ENCODE measurements around the gene NDRG2. TPM values are rescaled to one million over a fixed set of nuclear protein-coding genes. Genes with fewer than 3 reads are reported as not detected.

The NDRG2 gene
- total and polyA plus RNA-seq, 7 experiments from 2014 or later, result 5.9 to 39.9 (median 35.1) TPM

DNA sequence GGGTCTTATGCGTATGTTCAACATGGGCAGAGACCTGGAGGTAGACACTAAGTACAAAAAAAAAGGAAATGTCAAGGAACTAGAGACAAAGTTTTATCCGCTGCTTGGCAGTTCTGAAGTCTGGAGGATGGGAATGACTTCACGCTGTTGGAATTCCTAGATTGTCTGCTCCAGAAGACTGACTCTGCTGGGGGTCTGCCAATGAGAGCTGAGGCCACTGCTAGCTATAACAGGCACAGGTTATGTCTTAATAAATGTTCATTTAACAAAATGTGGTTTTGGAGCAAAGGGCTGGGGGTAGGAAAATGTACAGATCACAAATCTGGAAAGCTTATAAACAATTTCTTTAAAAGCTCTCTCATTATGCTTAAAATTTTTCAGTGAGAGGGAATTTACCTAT is 38.6 kb upstream of the NDRG2 start:
- Histone ChIP-seq H3K36me3 (ENCODE audit: control insufficient read depth in 2 of 3, insufficient read depth in 3 of 3, low read length in 3 of 3) (no peaks in the 10 kb centered on the region), H3K4me3 (ENCODE audit: low read length) (no peak overlapping the region), H3K4me1 (ENCODE audit: control insufficient read depth in 2 of 2, insufficient read depth in 2 of 2, low read length in 2 of 2) (peaks cover 0 to 2% of the 10 kb centered on the region in 2 donors), H3K9me3 (ENCODE audit: control insufficient read depth in 2 of 3, low read length in 3 of 3) (no peaks in the 10 kb centered on the region), H3K27ac (ENCODE audit: low read depth, low read length) (no peak overlapping the region), H3K27me3 (ENCODE audit: control insufficient read depth in 2 of 2, insufficient read depth in 2 of 2, low read length in 2 of 2) (peaks cover 6% of the 10 kb centered on the region in 2 donors)
- H3K36me3 Mint-ChIP-seq, result no peaks in the 10 kb centered on the region
- intact Hi-C loops (cut with micrococcal nuclease), result no loop called here
- H3K27ac Mint-ChIP-seq, result no peak overlapping the region
- H3K4me1 Mint-ChIP-seq, result peaks cover 2 to 3% (median 3%) of the 10 kb centered on the region in 7 donors
- H3K4me3 Mint-ChIP-seq, result no peak overlapping the region
- H3K9me3 Mint-ChIP-seq, result no peaks in the 10 kb centered on the region
- POLR2A ChIA-PET, result interaction anchor here (0.7 kb wide), 1 partner anchor 9 kb away, joined by 5 read pairs; no protein-coding TSS in a partner anchor
- no peak for ATAC-seq
- peaks cover 58 to 65% (median 63%) of the 10 kb centered on the region in 5 donors for H3K27me3 Mint-ChIP-seq
- no peak for DNase-seq
- CTCF ChIA-PET, result interaction anchor here (0.6 to 0.9 kb wide), 3 partner anchors 28 to 366 kb away, joined by 3 to 4 read pairs (median 3); no protein-coding TSS in a partner anchor

- H3K27ac ChIP-seq (ENCODE audit: low read depth, low read length), result no peak overlapping the region
- ATAC-seq (no peak), DNase-seq (no peak)
- ChIA-PET CTCF (interaction anchor here (1.0 kb wide), 1 partner anchor 46 kb away, joined by 3 read pairs; no protein-coding TSS in a partner anchor), POLR2A (interaction anchor here (1.0 kb wide), 1 partner anchor 9 kb away, joined by 3 read pairs; the partner anchor contains the start of gene ARHGEF40)
- H3K36me3 Mint-ChIP-seq, result no peaks in the 10 kb centered on the region
- H3K36me3 ChIP-seq (ENCODE audit: control insufficient read depth in 2 of 3, insufficient read depth in 3 of 3, low read length in 3 of 3), result no peaks in the 10 kb centered on the region
- no peaks in the 10 kb centered on the region for H3K4me1 Mint-ChIP-seq
- H3K4me3 ChIP-seq (ENCODE audit: low read length), result no peak overlapping the region
- H3K27ac Mint-ChIP-seq, result no peak overlapping the region
- intact Hi-C loops (cut with micrococcal nuclease), result no loop called here
- H3K4me3 Mint-ChIP-seq, result no peak overlapping the region
- H3K9me3 Mint-ChIP-seq, result no peaks in the 10 kb centered on the region
- peaks cover 0 to 3% of the 10 kb centered on the region in 2 donors for H3K27me3 ChIP-seq (ENCODE audit: control insufficient read depth in 2 of 2, insufficient read depth in 2 of 2, low read length in 2 of 2)
- no peaks in the 10 kb centered on the region for H3K9me3 ChIP-seq (ENCODE audit: control insufficient read depth in 2 of 3, low read length in 3 of 3)
- peaks cover 39 to 48% (median 45%) of the 10 kb centered on the region in 5 donors for H3K27me3 Mint-ChIP-seq
- no peaks in the 10 kb centered on the region for H3K4me1 ChIP-seq (ENCODE audit: control insufficient read depth in 2 of 2, insufficient read depth in 2 of 2, low read length in 2 of 2)
Measured at GRCh38 chr14:21061347-21061668, 36.4 kb upstream of the NDRG2 start.

- CTCF ChIA-PET, result no interaction called here
- Histone ChIP-seq H3K27me3 (ENCODE audit: control insufficient read depth in 2 of 2, insufficient read depth in 2 of 2, low read length in 2 of 2) (peaks cover 0 to 3% of the 10 kb centered on the region in 2 donors), H3K27ac (ENCODE audit: low read depth, low read length) (no peak overlapping the region), H3K9me3 (ENCODE audit: control insufficient read depth in 2 of 3, low read length in 3 of 3) (no peaks in the 10 kb centered on the region), H3K36me3 (ENCODE audit: control insufficient read depth in 2 of 3, insufficient read depth in 3 of 3, low read length in 3 of 3) (no peaks in the 10 kb centered on the region), H3K4me1 (ENCODE audit: control insufficient read depth in 2 of 2, insufficient read depth in 2 of 2, low read length in 2 of 2) (no peaks in the 10 kb centered on the region), H3K4me3 (ENCODE audit: low read length) (no peak overlapping the region)
- Mint-ChIP-seq H3K27me3 (peaks cover 34 to 43% (median 39%) of the 10 kb centered on the region in 5 donors), H3K4me1 (no peaks in the 10 kb centered on the region), H3K9me3 (no peaks in the 10 kb centered on the region), H3K36me3 (no peaks in the 10 kb centered on the region), H3K27ac (no peak overlapping the region), H3K4me3 (no peak overlapping the region)
- POLR2A ChIA-PET, result no interaction called here
- DNase-seq (no peak), ATAC-seq (no peak)
- intact Hi-C loops (cut with micrococcal nuclease), result no loop called here
Measured at GRCh38 chr14:21060614-21061346, 35.9 kb upstream of the NDRG2 start.

GRCh38 chr14:21059842-21060613 is 35.2 kb upstream of the NDRG2 start:
- intact Hi-C loops (cut with micrococcal nuclease), result no loop called here

DNA sequence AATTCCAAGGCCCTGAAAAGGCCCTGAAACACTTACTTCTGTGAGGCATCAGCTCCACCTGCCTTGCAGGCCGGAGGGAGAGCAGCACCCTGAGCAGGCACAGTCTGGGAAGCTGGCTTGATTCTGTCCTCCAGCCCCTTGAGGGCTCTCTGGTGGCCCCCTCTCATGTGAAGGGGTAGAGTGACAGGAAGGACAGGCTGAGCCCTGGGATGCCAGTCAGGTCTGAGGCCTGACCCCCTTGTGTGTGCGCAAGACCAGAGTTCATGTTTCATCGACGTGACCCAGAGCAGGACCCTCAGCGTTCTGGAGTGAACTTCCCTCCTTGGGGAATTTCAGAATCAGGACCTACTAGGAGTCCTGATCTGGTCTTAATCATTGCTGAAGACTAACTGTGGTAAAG is 34.0 kb upstream of the NDRG2 start:
- Mint-ChIP-seq H3K27ac (no peak overlapping the region), H3K4me3 (no peak overlapping the region), H3K4me1 (no peaks in the 10 kb centered on the region), H3K9me3 (no peaks in the 10 kb centered on the region), H3K27me3 (peaks cover 25 to 35% (median 31%) of the 10 kb centered on the region in 5 donors), H3K36me3 (no peaks in the 10 kb centered on the region)
- Histone ChIP-seq H3K4me3 (ENCODE audit: low read length) (no peak overlapping the region), H3K36me3 (ENCODE audit: control insufficient read depth in 2 of 3, insufficient read depth in 3 of 3, low read length in 3 of 3) (no peaks in the 10 kb centered on the region), H3K9me3 (ENCODE audit: control insufficient read depth in 2 of 3, low read length in 3 of 3) (no peaks in the 10 kb centered on the region), H3K4me1 (ENCODE audit: control insufficient read depth in 2 of 2, insufficient read depth in 2 of 2, low read length in 2 of 2) (no peaks in the 10 kb centered on the region), H3K27ac (ENCODE audit: low read depth, low read length) (no peak overlapping the region), H3K27me3 (ENCODE audit: control insufficient read depth in 2 of 2, insufficient read depth in 2 of 2, low read length in 2 of 2) (no peaks in the 10 kb centered on the region)
- DNase-seq (no peak), ATAC-seq (no peak)
- CTCF ChIA-PET, result interaction anchor here (0.6 kb wide), 1 partner anchor 667 kb away, joined by 3 read pairs; no protein-coding TSS in a partner anchor
- intact Hi-C loops (cut with micrococcal nuclease), result no loop called here
- POLR2A ChIA-PET, result no interaction called here

More at GRCh38 chr14:21059842-21060613, 35.2 kb upstream of the NDRG2 start:
- Histone ChIP-seq H3K27me3 (ENCODE audit: control insufficient read depth in 2 of 2, insufficient read depth in 2 of 2, low read length in 2 of 2) (no peaks in the 10 kb centered on the region), H3K9me3 (ENCODE audit: control insufficient read depth in 2 of 3, low read length in 3 of 3) (no peaks in the 10 kb centered on the region), H3K27ac (ENCODE audit: low read depth, low read length) (no peak overlapping the region), H3K36me3 (ENCODE audit: control insufficient read depth in 2 of 3, insufficient read depth in 3 of 3, low read length in 3 of 3) (no peaks in the 10 kb centered on the region), H3K4me3 (ENCODE audit: low read length) (no peak overlapping the region), H3K4me1 (ENCODE audit: control insufficient read depth in 2 of 2, insufficient read depth in 2 of 2, low read length in 2 of 2) (no peaks in the 10 kb centered on the region)
- CTCF ChIA-PET, result no interaction called here
- Mint-ChIP-seq H3K9me3 (no peaks in the 10 kb centered on the region), H3K4me3 (no peak overlapping the region), H3K36me3 (no peaks in the 10 kb centered on the region), H3K27ac (no peak overlapping the region), H3K27me3 (peaks cover 26 to 36% (median 32%) of the 10 kb centered on the region in 5 donors), H3K4me1 (no peaks in the 10 kb centered on the region)
- ATAC-seq (no peak), DNase-seq (no peak)
- POLR2A ChIA-PET, result no interaction called here

DNA sequence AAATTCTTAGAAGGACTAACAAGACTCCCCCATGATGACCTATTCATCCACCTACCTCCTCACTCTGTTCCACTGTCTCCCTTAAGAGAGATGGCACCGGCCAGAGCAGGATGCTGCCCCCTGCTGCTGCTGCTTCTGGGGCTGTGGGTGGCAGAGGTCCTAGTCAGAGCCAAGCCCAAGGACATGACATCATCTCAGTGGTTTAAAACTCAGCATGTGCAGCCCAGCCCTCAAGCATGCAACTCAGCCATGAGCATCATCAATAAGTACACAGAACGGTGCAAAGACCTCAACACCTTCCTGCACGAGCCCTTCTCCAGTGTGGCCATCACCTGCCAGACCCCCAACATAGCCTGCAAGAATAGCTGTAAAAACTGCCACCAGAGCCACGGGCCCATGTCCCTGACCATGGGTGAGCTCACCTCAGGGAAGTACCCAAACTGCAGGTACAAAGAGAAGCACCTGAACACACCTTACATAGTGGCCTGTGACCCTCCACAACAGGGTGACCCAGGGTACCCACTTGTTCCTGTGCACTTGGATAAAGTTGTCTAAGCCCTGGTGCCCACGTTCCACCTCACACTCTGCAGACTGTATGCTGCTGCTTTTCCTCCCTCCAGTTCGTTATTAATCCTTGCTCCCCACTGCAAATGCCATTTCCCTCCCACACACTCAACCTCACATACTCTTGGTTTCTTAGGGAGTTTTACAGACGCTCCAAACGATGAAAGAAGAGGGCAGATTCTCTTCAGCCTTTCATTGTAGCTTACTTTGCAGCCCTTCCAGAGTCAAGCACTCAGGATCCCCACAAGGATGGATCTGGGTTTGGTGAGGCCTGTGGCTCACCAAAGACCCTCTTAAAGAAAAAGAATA is 33.2 kb upstream of the NDRG2 start, which contains the start of gene RNASE8:
Gene RNASE8, plus strand, starts transcription at position 20 of the 873 bp plus-strand sequence. Its CDS starts 71 bp downstream, at position 91.
- no peak within 1 kb of the TSS for H3K27ac Mint-ChIP-seq
- no peaks in the 10 kb centered on the region for H3K9me3 Mint-ChIP-seq
- DNase-seq (no peak), ATAC-seq (peak; percentile 37)
- Histone ChIP-seq H3K36me3 (ENCODE audit: control insufficient read depth in 2 of 3, insufficient read depth in 3 of 3, low read length in 3 of 3) (no peaks in the 10 kb centered on the region), H3K9me3 (ENCODE audit: control insufficient read depth in 2 of 3, low read length in 3 of 3) (no peaks in the 10 kb centered on the region), H3K4me3 (ENCODE audit: low read length) (no peak within 1 kb of the TSS), H3K27me3 (ENCODE audit: control insufficient read depth in 2 of 2, insufficient read depth in 2 of 2, low read length in 2 of 2) (no peaks in the 10 kb centered on the region), H3K4me1 (ENCODE audit: control insufficient read depth in 2 of 2, insufficient read depth in 2 of 2, low read length in 2 of 2) (no peaks in the 10 kb centered on the region), H3K27ac (ENCODE audit: low read depth, low read length) (no peak within 1 kb of the TSS)
- ChIA-PET POLR2A (no interaction called here), CTCF (interaction anchor here (0.6 kb wide), 1 partner anchor 10 kb away, joined by 3 read pairs; no protein-coding TSS in a partner anchor)
- H3K4me3 Mint-ChIP-seq, result no peak within 1 kb of the TSS
- no peaks in the 10 kb centered on the region for H3K4me1 Mint-ChIP-seq
- intact Hi-C loops (cut with micrococcal nuclease), result no loop called here
- peaks cover 16 to 26% (median 25%) of the 10 kb centered on the region in 5 donors for H3K27me3 Mint-ChIP-seq
- H3K36me3 Mint-ChIP-seq, result no peaks in the 10 kb centered on the region
